ENCODE measurements around the gene FBXO4.
"Not testable (repeated sequence)": the region's sequence is repeated elsewhere in the genome, so short reads cannot be mapped to it uniquely, and the experiment has no call there.

Gene FBXO4

GRCh38 chr5:41980870-41981269 lies 55.8 kb downstream of the FBXO4 start:
- Mint-ChIP-seq H3K36me3 (ENCODE audit: low read depth) (no peaks in the 10 kb centered on the region), H3K27me3 (ENCODE audit: low read depth) (peaks cover 4% of the 10 kb centered on the region), H3K4me1 (ENCODE audit: low read depth) (no peaks in the 10 kb centered on the region), H3K9me3 (no peaks in the 10 kb centered on the region), H3K27ac (no peak overlapping the region), H3K4me3 (no peak overlapping the region)

DNA sequence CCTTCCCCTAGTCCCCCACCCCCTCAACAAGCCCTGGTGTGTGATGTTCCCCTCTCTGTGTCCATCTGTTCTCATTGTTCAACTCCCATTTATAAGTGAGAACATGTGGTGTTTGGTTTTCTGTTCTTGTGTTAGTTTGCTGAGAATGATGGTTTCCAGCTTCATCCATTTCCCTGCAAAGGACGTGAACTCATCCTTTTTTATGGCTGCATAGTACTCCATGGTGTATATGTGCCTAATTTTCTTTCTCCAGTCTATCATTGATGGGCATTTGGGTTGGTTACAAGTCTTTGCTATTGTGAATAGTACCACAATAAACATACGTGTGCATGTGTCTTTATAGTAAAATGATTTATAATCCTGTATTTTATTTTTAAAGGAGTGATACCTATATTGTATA lies 57.8 kb downstream of the FBXO4 start:
- not testable (repeated sequence) for H3K9me3 Mint-ChIP-seq; H3K27ac Mint-ChIP-seq; H3K4me3 Mint-ChIP-seq; H3K36me3 Mint-ChIP-seq (ENCODE audit: low read depth); H3K4me1 Mint-ChIP-seq (ENCODE audit: low read depth)
- peaks cover 14% of the 10 kb centered on the region for H3K27me3 Mint-ChIP-seq (ENCODE audit: low read depth)

DNA sequence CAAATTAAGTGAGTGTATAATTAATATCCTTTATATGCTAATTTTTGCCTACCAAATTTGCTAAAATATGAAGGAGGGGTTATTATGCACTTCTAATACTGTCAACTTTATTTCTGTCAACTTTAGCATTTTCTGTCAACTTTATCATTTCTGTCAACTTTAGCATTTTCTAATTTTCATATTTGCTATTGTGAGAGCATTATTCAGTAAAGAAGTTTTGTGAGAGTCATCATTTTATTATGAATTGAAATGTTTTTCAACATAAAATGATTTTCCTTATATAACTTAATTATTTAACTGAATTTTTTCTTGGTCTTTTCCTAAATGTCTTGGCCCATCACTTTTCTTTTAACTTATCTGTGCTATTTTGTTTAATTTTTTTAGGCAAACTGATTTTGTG lies 58.2 kb downstream of the FBXO4 start:
- Mint-ChIP-seq H3K27ac (no peak overlapping the region), H3K27me3 (ENCODE audit: low read depth) (peaks cover 14% of the 10 kb centered on the region), H3K36me3 (ENCODE audit: low read depth) (no peaks in the 10 kb centered on the region), H3K4me1 (ENCODE audit: low read depth) (no peaks in the 10 kb centered on the region), H3K4me3 (no peak overlapping the region), H3K9me3 (no peaks in the 10 kb centered on the region)

GRCh38 chr5:41985945-41986695 lies 61.0 kb downstream of the FBXO4 start:
- no peaks in the 10 kb centered on the region for H3K36me3 Mint-ChIP-seq (ENCODE audit: low read depth)
- H3K27ac Mint-ChIP-seq, result no peak overlapping the region
- H3K4me1 Mint-ChIP-seq (ENCODE audit: low read depth), result no peaks in the 10 kb centered on the region
- H3K4me3 Mint-ChIP-seq, result no peak overlapping the region
- no peaks in the 10 kb centered on the region for H3K9me3 Mint-ChIP-seq
- H3K27me3 Mint-ChIP-seq (ENCODE audit: low read depth), result peaks cover 14% of the 10 kb centered on the region

Measured in T-helper 1 cell treated with Interleukin-12 subunit alpha and Interleukin-12 subunit beta and Interleukin-4 antibody, amounts not matched to agents 30 μg/mL and 1 μg/mL, for 36 hours (primary cell).